NCI-H1417 treated with DMSO at 0.1 percent for 48 hours (cell line): ENCODE measurements around the gene ZNF143.
"Not testable (repeated sequence)": the region's sequence is repeated elsewhere in the genome, so short reads cannot be mapped to it uniquely, and the experiment has no call there.

Experiments
- DNase-seq: peaks from one replicate; lab custom pipeline; 2025; lab: John Stamatoyannopoulos, UW

The ZNF143 gene

DNA sequence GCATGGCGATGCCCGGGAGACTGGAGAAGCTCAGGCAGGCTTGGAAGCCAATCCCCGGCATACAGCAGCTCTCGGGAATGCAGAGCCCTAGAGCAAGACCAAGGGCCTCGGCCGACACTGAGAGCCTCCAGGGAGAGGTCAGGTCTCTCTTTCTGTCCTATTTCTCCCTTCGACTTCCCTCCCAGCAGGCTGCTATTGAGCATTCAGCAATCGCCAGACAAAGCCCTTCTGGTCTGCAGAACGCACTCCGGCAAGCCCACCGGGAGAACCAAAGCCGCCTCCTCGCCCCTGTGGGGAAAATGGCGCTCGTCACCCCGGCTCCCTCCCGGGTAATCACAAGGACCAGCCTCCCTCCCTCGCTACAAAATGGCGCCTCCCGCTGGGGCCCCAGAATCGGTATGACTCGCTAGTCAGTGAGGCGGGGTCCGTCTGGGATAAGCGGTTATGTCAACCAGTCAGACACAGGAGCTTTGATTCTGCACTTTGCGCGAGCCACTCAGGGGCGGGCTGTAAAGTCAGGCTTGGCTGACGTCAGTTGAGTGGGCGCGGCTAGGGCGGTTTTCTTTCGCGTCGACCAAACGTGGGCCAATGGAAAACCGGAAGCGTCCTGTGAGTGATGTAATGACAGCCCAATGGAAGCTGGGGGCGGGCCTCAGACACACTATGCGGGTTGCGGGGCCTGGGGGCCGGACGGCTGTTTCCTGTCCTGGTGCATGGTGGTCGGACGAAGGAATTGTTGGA lies at the start of gene ZNF143:
ZNF143 (plus strand) TSS at position 691 of the 741 bp plus-strand sequence. CDS start 10,297 bp downstream, outside the sequence.
- peak; percentile 98 for DNase-seq

DNA sequence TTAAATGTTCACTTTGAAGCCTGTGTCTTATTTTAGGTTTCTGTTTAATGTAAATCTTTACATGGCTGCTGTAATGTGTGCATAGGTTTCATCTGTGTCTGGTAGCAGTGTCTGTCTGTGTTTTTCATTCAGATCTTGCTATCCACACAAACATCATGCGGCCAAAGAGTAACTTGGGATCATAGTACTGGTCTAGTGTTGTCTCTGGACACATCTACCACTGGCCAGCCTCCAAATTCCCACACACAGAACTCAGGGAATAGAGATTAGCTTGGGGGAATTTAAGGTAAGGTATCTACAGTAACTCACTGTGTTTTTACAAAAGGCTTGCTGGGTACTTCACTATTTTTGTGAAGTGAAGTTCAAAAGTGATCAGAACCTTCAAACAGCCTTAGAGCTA lies 32.1 kb upstream of the ZNF143 start:
- no peak for DNase-seq

DNA sequence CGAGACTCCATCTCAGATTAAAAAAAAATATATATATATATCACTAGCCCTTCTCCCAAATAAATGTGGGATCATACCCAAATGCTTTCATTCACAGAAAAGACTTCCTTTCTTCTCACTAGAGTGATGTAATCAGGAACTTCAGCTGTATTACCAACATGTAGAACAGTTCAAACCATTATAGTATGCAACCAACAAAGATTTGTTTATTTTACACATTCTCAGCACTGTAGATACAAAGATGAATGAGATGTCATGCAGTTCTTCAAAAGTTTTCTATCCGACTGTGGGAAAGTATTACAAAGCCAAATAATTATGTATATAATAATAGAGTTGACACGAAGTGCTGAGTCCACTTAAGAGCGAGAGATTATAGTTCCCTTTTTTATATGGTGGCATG lies 22.2 kb upstream of the ZNF143 start:
- no peak for DNase-seq

DNA sequence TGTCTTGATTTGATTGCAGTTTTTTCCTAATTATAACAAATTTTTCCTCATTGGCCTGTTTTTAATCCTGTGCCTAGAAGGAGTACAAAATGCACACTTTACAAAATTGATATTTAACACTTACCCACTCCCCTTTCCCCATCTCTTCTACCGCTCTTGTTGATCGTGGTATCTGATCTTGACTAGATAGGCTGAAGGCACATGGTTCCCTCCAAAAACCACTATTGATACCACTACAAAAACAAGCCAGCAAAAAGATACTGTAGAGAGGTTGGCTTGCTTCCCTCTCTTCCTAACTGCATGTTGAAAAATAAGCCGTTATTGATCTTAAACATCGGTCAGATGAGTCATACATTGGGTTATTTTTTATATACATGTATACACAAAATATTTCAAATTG lies 14.6 kb upstream of the ZNF143 start:
- no peak for DNase-seq

DNA sequence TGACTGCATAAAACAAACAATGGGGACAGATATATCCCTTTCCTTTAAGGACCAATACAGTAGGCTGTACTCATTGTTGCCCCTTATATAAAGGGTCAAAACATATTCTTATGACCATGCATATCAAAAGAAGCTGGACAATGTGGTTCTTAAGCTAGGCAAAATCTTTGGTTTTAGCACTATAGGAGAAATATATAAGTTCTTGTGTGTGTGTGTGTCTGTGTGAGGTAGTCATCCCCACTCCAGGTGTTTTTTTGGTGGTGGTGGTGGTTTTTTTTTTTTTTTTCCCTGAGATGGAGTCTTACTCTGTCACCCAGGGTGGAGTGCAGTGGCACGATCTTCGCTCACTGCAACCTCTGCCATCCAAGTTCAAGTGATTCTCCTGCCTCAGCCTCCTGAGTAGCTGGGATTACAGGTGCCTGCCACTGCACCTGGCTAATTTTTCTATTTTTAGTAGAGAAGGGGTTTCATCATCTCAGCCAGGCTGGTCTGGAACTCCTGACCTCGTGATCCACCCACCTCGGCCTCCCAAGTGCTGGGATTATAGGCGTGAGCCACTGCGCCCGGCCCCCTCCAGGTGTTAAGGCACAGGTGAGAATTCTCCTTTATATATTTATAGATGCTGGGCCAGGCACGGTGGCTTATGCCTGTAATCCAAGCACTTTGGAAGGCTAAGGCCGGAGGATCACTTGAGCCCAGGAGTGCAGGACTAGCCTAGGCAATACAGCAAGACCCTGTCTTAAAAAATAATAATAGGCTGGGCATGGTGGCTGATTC lies 12.0 kb upstream of the ZNF143 start:
- no peak for DNase-seq

DNA sequence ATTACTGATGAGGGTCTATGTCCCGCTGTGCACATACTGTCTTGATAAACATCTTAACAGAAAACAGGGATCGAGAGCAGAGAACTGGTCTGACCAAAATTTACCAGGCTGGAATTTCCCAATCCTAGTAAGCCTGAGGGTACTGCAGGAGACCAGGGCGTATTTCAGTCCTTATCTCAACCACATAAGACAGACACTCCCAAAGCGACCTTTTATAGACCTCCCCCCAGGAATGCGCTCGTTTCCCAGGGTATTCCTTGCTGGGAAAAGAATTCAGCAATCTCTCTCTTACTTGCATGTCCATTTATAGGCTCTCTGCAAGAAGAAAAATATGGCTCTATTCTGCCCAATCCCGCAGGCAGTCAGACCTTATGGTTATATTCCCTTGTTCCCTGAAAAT lies 8.8 kb upstream of the ZNF143 start:
- not testable (repeated sequence) for DNase-seq

DNA sequence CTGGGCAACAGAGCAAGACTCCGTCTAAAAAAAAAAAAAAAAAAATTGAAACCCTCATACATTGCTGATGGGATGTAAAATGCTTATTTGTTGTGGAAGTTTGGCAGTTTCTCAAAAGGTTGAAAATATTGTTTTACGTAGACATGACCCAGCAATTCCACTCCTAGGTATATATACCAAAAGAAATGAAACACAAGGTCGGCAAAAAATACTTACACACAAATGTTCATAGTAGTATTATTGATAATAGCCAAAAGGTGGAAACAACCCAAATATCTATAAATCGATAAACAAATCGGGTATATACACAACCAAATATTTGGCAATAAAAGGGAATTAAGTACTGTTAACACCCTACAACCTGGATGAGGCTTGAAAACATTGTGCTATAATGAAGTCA lies 5.1 kb upstream of the ZNF143 start:
- no peak for DNase-seq

DNA sequence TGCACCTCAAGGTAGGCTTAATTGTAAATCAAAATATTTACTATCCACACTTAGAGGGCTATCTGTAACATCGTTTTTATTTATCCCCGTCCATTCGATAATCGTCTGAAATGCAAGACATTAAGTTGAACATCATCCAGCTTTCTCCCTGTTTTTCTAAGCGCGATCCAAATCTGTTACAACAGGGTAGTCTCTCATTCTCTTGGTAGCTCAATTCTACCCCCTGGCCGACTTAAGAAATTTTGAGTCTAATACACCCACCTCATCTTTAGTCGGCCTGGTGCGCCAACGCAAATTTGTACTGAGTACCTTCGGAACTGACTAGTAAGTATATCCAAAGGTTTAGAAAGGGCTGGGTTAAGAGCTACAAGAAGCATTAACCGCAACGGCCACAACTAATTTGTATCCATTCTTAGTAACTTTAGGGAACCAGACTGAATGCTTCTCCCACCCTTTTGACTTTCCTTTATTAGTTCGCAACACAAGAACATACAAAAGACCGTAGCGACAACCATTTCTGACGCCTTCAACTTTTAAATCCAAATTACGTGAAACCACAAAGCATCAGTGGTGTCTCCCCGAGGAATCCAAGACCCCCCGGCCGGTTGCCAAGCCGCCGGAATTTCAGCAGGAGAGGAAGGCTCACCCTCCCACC lies 1.0 kb upstream of the ZNF143 start:
- DNase-seq: no peak

DNA sequence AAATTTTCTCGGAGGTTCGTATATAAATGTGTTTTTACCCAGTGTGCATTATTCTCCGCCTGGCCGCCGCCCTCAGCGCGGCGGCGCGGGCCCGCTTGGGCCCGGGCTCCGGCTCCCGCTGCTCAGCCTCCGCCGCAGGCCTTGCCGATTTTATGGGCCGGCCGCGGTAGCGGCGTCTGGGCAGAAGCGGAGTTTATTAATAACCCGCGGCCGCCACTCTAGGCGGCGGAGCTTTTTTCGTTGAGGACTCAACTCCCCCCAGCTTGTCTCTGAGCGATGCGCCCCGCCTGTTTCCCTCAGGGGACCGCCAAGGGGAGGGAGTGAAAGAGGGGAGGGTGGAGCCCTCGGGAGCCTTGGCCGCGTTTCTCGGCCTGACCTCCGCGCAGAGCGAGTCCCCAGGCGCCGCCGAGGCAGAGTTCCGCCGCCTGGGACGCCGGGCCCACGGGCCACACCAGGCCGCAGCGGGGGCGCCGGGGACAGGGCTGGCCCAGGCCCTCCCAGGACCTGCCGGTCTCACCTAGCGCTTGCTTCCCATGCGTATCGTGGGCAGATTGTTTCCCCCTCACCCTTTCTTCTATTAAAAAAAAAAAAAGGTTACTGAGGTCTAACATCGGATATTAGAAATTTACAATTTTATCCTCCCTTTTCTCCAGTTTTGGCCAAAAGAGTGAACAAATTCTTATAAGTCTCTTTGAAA lies 399 bp downstream of the ZNF143 start:
- peak; percentile 78 for DNase-seq

DNA sequence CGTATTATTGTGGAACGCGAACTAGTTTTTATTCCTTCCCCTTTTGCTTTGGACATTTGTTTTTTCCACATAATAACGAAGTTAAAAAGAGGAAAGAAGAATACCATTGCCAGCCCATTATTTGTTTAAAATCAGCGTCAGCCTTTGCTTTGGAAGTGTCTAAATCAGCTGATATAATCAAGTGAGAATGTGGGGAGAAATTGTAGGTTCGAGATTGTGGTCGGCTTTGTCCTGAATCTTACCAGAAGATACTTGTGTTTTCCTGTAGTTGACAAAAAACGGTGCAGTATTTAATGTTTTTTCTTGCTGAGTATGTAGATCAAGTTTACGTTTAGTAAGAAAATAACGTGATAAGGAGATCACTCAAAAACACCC lies 935 bp downstream of the ZNF143 start:
- DNase-seq: no peak

DNA sequence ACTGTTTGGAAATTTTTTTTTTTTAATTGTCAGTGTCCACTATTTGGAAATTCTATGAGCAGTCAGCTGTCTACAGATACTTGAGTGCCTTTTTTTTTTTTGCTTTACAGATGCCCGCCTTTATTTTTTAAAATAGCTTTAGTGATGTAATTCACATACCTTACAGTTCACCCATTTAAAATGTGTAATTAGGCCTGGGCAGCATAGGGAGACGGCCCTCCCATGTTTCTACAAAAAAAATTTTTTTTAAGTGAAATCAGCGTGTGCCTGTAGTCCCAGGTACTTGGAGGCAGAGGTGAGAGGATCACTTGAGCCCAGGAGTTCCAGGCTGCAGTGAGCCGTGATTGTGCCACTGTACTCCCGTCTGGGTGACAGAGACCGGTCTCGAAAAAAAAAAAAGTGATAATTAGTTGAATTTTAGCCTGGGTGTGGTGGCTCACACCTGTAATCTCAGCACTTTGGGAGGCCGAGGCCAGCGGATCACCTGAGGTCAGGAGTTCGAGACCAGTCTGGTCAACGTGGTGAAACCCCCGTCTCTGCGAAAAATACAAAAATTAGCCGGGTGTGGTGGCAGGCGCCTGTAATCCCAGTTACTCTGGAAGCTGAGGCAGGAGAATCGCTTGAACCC lies 1.5 kb downstream of the ZNF143 start:
- no peak for DNase-seq

DNA sequence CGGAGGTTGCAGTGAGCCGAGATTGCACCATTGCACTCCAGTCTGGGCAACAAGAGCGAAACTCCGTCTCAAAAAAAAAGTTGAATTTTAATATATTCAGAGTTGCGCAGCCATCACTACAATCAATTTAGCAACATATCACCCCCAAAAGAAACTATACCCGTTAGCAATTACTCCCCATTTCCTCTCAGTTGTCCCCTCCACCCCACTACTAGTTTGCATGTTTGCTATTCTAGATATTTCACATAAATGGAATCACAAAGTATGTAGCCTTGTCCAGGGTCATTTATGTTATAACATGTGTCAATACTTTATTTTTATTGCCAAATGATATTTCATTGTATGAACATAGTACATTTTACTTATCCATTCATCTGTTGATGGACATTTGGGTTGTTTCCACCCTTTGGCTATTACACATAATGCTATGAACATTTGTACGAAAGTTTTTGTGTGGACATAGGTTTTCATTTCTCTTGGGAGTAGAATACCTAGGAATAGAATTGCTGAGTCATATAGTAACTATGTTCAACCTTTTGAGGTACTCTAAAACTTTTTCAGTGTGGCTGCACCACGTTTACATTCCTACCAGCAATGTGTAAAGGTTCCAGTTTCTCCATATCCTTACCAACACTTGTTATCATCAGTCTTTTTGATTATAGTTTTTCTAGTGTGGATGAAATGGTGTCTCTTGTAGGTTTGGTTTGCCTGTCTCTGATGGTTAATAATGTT lies 2.2 kb downstream of the ZNF143 start:
- no peak for DNase-seq

DNA sequence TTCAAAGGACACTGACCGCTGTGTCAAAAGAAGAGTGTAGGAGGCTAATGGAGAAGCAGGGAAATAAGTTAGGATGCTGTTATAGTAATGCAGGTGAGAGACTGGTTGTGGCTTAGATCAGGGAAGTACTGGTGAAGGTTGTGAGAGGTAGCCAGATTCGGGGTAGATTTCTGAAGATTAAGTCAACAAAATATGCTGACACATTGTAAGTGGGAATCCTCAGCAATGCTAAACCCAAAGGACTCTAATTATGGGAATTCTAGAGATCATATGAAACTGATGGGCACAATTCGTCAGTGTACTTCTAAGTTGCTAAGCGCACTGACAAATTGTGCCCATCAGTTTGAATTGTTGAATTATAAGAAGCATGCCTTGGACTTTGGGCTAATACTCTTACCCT lies 10.0 kb downstream of the ZNF143 start:
- no peak for DNase-seq

DNA sequence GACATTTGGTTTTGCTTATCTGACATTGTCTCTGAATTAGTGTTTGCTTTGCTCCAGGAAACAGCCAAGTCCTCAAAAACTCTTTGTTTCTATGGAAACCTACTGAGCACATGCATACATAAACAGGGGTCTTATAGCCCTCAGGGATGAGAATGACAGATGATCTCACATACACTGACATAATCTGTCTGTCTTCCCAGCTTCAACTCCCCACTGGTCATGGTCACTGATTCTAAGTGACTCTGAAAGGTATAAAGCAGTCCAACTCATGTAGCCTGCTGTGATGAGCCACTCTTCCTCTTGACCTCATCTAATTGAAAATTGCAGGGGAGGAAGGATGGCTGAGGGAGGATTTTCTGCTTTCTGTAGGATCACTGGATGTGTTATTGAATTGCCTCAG lies 12.6 kb downstream of the ZNF143 start:
- no peak for DNase-seq

DNA sequence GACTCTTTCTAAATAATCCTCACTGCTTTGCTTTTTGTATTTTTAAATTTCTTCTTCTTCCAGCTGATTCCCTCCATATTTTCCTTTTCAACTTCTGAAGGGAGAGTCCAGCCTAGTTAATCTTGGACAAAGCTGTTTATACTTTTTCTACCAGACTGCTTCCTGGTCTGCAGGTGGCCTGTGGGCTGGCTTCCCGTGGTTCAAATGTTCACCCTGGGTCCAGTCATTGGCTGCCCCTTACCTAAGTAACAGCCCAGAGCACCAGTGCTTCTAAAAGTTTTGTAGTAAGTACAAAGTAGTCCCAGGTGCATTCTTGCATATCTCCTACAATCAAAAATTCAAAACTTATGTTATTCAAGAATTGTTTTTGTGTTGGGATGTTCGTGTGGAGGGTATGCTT lies 19.1 kb downstream of the ZNF143 start:
- DNase-seq: no peak

DNA sequence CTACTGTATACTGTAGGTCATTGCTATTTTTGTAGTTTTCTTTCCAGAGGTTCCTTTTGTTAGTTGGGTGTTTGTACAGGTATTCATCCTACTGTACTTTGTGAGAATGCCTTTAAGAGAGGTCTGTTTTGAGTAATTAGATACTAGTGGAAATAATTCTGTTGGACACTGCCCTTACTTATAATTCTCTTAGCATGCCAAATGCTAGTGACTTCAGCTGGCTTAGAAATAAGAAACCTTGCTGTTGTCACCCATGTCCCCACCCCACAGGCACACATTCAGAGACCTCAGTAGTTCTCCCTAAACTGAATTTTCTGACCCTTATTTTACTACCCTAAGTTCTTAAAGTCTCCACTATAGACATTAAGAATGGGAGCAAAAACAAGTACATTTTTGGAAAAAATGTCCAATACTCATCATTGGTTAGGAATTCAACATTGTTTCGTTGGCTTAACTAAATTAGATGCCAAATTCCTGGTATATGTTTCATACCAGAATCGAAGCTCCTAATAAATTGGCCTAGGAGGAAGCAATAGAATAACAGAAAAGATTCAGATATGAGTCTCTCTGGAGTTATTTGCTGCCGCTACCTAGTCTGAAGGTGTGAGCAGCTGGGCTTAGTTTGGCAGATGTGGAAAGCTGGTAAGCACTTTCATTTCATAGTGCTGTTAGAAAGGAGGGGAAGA lies 28.4 kb downstream of the ZNF143 start:
- DNase-seq: no peak

DNA sequence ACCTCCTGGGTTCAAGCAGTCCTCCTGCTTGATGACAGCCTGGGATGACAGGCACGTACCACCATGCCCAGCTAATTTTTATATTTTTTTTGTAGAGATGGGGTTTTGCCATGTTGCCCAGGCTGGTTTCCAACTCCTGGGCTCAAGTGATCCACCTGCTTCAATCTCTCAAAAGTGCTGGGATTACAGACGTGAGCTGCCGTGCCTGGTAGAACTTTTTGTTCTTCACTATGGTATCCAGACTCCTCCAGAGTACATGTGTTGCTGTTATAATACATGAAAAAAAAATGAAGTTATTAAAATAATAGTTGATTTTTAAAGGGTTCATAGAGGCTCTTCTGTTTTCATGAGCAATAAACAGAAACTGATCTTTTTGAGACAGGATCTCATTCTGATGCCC lies 29.6 kb downstream of the ZNF143 start:
- DNase-seq: no peak

DNA sequence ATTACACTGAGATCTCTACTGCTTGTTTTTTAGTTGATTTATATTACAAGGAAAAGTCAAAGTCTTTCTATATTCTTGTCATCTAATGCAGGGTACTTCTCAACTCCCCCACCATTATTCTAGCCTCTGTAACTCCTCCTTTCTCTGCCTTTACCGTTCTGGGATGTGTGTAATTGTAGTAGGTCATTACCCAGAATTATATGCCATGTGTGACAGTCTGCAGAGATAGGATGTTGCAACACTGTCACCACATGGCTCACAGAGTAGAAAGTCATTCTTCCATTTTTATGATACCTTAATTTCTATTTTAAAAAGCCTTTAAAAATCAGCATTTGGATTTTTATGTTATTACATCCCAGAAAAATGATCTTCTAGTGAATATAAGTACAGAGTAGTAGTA lies 32.7 kb downstream of the ZNF143 start:
- no peak for DNase-seq

DNA sequence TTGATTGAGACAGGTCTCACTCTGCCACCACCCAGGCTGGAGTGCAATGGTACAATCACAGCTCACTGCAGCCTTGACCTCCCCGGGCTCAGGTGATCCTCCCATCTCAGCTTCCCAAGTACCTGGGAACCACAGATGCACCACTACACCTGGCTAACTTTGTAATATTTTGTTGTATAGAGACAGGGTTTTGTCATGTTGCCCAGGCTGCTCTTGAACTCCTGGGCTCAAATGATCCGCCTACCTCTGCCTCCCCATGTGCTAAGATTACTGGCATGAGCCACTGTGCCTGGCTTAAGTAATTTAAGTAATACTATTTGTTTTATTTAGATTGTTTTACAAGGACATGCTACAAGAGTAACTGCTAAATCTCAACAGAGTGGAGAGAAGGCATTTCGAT lies 33.5 kb downstream of the ZNF143 start:
- DNase-seq: no peak

DNA sequence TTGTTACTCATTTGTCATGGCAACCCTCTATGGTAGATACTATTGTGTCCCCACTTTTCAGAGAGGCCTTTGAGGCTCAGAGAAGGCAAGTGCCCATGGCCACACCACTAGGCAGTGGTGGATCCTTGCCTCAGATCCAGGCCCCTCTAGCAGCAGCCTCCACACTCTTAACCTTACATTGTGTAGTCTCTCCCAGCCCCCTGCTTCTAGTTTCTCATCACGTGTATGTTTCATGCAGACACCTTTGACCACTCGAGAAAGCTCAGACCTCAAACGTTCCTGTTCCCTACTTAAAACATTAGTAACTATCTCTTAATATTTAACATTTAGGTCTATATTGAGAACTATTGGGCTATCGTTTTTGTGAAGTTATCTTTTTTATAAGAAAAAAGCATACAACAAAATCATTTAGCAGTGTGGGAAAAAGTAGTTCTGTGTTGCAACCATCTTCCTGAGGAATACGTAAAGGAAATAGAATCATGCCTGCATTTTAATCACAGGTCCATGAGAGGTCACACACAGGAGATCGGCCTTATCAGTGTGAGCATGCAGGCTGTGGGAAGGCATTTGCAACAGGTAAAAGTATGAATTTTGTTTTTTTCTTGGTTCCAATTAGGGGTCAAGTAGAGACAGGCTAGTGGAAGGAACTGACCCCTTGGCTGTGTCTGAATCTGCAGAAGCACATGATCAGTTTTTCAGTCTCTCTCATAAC lies 35.1 kb downstream of the ZNF143 start:
- DNase-seq: no peak
